GM19023 (cell line): Measurements from ENCODE around the gene PTPN11.
"Not testable (repeated sequence)": the region's sequence is repeated elsewhere in the genome, so short reads cannot be mapped to it uniquely, and the experiment has no call there.

Experiments
- ATAC-seq: cut with Tn5 transposase; IDR thresholded peaks from one replicate; pipeline ENCODE4 v1.9.1; 2021; ENCODE audit warnings: mild to moderate bottlenecking, moderate library complexity; ENCODE audit not compliant: unreplicated experiment

Gene PTPN11

DNA sequence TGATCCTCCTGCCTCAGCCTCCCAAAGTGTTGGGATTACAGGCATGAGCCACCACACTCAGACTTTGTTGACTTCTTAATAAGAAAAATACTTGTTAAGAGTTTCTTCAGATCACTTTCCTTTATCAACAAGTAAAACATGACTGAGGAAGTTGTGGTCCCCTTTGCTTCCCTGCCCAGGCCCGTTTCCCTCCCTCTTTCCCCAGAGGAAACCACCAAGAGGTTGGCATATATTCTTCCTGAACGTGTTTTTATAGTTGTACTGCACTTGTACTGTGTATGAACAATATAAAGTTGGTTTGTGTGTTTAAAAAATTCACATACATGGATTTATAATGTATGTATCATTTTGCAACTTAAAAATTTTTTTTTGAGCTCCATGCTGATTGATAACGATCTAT is 28.4 kb downstream of the PTPN11 start:
- ATAC-seq, result no peak

DNA sequence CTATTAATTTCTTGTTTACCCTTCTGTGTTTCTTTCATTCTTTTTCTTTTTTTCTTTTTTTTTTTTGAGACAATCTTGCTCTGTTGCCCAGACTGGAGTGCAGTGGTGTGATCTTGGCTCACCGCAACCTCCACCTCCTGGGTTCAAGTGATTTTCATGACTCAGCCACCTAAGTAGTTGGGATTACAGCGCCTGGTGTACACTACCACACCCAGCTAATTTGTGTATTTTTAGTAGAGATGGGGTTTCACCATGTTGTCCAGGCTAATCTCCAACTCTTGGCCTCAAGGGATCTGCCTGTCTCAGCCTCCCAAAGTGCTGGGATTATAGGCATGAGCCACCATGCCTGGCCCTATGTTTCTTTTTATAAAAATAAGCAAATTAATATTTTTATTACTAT is 29.4 kb downstream of the PTPN11 start:
- not testable (repeated sequence) for ATAC-seq

DNA sequence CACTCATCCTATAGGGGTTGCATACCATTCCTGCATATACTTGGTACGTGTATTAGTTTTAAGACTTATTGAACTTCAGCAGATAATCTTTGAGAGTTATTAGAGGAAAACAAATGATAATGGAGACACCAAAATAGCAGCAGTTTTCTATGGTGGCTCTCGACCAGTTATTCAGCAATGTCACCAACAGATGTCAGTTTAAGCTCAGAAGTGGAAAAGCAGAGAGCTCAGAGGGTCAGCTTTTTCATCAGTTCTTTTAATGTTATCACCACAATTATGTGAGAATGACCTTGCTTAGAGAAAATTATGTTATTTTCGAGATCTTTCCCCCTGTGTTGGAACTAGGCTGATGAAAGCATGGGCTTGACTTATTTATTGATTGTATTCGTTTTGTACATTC is 32.0 kb downstream of the PTPN11 start:
- ATAC-seq, result no peak

DNA sequence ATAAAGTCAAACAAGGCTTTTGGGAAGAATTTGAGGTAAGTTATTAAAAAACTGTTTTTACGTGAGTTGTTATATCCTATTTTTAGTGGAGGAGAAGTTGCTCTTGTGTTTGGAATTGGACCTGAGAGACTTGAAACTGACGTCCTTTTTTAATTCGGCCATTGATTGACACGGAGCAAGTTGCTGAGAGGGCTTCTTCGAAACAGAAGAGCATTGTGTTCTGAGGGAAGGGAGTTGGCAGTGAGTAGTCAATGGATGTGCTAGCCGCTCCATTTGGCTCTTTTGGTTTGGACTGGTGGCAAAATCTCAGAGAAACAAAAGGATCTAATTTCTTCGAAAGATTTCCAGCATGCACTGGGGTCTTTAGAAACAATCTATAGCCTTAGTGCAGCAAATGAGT is 37.3 kb downstream of the PTPN11 start:
- no peak for ATAC-seq

DNA sequence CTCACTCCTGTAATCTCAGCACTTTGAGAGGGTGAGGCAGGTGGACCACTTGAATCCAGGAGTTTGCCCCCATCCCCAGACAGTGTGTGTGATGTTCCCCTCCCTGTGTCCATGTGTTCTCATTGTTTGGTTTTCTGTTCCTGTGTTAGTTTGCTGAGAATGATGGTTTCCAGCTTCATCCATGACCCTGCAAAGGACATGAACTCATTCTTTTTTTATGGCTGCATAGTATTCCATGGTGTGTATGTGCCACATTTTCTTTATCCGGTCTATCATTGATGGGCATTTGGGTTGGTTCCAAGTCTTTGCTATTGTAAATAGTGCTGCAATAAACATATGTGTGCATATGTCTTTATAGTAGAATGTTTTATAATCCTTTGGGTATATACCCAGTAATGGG is 38.4 kb downstream of the PTPN11 start:
- not testable (repeated sequence) for ATAC-seq

DNA sequence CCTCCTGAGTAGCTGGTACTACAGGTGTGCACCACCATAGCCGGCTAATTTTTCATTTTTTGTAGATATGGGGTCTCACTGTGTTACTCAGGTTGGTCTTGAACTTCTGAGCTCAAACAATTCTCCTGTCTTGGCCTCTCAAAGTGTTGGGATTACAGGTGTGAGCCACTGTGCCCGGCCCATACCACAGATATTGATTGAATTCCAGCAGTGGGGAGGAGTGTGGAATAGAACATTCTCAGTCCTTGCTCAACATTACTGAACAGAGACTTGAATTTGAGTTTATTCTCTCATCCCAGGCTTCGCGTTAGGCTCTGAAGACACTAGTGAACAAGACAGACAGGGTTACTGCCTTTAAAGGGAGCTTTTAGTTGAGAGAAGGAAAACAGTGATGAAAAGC is 39.6 kb downstream of the PTPN11 start:
- ATAC-seq, result no peak

DNA sequence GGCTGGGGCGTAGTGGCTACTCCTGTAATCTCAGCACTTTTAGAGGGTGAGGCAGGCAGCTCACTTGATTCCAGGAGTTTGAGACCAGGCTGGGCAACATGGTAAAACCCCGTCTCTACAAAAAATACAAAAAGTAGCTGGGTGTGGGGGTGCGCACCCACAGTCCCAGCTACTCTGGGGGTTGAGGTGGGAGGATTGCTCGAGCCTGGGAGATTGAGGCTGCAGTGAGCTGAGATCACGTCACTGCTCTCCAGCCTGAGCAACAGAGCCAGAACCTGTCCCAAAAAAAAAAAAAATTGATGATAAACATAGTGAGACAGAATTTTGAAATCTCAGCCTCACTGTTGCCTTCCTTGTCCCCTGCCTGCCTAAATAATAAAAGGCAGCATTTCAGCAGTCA is 40.0 kb downstream of the PTPN11 start:
- no peak for ATAC-seq

DNA sequence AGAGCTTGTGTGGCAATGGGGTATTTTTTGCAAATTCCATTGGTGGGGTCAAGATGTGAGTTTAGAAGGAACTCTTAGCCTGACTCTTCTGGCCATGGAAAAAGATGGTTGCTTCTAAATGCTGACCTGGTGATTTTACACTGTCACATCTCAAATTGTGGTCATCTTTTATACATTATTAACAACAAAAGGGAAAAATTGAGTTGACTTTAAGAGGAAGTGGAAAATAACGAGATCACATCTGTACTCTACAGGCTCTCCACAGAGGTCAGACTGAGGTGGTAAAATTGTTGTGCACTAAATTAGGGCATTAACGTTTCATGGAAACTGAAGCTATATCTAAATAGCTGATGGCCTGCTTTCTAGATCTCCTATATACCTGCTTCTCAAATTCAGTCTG is 44.7 kb downstream of the PTPN11 start:
- no peak for ATAC-seq

DNA sequence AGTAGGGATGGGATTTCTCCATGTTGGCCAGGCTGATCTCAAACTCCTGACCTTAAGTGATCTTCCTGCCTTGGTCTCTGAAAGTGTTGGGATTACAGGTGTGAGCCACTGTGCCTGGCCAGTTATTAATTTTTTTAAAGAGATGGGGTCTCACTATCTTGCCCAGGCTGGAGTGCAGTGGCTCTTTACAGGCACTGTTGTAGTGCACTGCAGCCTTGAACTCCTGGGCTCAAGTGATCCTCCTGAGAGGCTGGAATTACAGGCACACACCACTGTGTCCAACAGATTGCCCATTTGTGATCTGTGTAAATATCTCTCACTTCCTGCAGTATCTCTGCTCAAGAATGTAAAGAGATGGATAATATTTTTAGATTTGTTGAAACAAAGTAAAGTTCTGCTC is 45.9 kb downstream of the PTPN11 start:
- no peak for ATAC-seq

DNA sequence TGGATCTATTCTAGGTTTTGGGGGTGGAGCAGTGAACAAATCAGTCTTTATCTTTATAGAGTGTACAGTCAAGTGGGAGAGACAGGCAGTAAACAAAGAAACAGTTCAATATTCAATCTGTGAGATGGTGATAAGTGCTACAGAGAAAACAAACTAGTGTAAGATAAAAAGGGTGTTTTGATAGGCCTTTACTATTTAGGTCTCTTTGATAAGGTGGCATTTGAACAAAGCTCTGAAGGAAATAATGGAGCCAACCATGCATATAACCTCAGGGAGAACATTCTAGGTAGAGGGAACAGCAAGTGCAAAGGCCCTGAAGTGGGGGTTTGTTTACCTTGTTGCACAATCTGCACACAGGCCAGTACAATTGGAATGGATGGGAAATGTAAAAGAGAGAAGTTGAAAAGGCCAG is 47.3 kb downstream of the PTPN11 start:
- no peak for ATAC-seq

DNA sequence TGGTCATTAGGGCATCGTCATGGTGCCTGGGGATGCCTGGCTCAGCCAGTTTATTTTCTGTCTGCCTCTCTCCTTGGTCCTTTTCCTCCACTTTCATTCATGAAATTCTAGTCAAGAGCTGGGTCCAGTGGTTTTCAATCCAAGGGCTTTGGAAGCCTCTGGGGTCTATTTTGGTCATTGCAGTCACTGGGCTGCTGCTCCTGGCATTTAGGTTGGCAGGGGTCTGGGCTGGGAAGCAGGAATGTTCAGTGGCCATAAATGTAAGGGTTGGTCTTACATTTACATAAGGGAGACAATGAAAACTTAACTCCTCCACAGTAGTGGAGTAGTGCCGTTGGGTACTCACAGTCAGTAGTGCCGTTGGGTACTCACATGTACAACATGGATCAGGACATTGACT is 48.1 kb downstream of the PTPN11 start:
- ATAC-seq, result no peak

DNA sequence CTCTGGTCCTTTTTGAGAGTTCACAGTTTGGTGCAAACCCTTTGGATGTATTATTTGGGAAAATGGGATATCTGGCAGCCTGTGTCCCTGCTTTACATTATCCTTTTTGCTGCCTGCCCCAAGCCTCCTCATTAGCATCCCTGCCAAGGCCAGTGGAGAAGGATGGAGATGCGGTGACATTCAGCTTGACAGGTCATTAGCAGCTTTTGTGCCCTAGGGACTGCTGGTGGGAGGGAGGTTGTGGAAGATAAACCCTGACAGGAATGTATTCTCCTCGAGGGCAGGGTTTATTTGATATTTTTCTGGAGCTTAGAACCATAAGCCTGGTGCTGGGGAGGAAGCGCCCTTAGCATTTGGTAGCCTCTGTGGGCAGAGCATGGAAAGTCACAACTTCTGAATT is 49.3 kb downstream of the PTPN11 start:
- no peak for ATAC-seq

DNA sequence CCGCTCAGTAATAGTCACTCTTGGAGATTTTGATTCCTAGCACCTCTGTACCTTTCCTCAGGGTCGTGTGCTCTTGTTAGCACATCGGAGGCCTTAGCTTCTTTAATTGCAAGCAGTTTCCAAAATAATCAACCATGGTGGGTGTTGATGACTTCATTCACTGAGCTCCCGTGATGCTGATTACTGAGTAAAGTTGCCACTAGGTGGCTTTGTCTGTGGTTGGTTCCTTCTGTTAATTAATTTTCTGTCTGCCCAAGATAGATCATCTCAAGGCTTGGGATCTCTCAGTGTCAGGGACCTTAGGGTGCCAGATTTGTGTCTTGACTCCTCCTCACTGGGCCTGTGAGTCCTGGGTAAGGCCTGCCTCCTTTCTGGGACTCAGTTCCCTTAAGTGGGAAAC is 54.3 kb downstream of the PTPN11 start:
- no peak for ATAC-seq

DNA sequence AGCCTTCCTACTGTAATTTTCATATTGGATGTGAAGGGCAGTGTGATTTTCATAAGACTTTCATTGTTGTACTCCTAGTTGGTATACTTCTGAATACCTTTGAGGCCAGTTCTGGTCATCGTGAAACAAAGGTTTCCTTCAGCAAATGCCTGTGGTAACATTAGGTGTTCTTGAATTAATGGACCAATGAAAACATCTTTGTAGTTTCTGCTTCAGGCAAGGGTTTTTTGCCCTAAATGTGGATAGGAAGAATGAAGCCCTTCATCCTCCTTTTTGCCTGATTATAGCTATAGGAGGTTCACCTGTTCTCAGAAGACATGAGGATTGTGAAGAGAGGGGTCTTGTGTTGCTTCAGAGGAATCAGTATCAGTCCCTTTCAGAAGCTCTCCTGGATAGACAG is 60.7 kb downstream of the PTPN11 start:
- ATAC-seq, result no peak

DNA sequence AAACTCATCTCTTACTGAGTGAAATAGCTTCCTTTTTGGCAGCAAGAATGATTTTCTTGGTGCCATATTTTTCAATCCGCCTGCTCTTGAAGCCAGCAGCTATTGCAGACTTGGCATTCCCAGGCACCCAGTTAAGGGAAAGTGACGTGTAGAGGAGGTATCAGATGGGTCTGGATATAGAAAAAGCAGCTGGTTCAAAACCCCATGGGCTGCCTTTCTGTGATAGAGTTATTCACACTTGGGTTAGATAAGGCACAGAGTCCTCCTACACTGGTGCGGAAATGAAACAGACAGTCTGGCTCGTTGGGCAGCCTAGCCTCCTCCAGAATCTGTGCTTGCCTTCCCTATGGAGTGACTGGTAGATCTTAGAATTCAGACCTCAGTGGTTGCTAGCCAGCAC is 62.2 kb downstream of the PTPN11 start:
- ATAC-seq, result no peak

DNA sequence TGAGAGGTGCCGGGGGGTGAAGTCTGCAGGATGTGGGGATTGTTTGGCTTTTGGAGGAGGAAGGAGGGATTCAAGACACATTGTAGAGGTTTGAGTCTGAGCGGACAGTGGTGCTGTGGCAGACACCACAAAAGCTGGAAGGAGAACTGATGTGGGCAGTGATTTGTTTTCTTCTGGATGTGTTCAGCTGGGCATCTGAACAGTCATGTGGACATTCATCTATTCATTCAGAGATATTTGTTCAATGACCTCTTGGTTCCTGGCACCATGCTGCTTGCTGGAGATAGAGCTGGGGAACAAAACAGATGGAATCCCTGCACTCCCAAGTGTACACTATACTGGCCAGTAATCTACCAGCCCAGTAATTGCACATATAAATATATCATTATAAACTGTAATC is 64.0 kb downstream of the PTPN11 start:
- ATAC-seq, result no peak

DNA sequence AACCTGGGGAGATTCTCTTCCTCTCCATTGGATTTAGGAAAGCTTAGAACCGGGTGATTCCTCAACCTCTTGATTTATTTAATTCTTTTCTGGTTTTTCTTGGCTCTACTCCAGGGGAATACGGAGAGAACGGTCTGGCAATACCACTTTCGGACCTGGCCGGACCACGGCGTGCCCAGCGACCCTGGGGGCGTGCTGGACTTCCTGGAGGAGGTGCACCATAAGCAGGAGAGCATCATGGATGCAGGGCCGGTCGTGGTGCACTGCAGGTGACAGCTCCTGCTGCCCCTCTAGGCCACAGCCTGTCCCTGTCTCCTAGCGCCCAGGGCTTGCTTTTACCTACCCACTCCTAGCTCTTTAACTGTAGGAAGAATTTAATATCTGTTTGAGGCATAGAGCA is 67.6 kb downstream of the PTPN11 start:
- ATAC-seq, result no peak

DNA sequence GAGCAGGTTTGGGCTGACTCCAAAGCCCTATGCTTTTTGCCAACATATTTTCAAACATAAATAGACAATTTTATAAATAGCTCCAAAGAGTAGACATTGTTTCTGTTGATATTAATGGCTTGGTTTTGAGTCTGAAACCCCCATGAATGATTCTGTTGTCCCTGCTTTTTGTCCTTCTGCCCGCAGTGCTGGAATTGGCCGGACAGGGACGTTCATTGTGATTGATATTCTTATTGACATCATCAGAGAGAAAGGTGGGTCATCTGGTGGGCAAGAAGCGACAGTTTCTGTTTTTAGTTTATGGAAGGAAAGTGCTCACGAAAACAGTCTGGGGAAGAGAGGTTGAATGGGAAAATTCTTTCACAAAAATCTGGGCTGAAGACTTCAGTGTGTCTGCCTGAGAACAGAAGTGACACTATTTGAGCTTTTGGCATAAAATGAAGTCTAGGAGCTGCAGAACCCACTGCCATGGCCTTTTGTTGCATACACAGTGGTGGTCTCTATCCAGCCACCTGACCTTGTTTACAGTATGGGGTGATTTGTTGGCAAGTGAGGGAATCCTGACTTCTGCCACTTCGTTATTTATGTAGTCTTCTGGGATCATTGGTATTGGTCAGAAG is 69.6 kb downstream of the PTPN11 start:
- no peak for ATAC-seq

DNA sequence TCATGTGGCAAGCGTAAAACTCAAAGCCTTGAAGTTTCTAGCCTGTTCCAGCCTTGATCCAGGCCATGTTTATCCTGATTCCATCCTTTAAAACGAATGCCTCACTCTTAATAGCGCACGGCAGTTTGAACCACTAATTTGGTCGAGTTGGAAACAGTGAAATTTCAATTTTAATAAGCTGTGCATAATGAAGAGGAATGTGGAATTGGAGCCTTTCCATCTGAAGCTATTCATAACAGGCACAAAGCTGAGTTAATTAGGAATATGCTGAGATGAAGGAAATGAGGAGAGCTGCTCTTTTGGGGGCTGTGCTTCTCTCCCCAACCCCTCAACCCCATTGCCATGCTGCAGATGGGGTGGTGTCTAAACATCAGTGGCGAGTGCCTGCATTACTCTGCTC is 70.7 kb downstream of the PTPN11 start:
- ATAC-seq, result no peak

DNA sequence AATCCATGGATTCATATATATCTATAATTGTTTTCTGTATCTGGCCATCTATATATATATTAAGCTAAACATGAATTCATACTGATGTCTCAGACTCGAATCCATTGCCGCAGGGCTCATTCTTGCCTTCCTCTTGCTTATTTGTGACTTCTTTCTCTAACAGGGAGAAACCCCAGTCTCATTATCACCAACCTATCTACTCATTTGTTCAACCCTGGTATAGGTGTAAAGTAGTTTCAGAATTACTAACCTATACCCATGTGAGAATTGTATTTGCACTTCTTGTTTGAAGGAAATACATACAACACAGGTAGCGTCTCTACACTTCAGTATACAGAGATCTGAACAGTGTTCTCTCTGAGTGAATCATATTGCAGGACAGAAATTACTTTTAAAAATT is 77.7 kb downstream of the PTPN11 start:
- ATAC-seq, result no peak

DNA sequence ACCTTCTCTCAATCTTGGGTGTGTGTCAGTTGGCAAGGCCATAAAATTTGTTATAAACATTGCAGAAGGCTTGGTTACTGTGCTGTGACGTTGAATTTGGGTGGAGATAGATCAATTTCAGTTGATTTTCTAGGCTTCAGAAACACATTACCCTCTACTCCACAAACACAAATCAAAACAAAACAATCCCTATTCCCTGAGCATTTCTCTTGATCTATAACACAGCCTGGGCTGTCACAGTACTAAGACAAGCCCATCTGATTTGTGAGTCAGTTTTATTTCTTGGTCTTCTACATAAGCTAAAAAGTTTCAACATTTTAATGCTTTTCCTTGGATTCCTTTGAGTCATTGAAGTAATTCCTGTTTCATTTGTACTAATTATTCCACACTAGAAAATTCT is 79.8 kb downstream of the PTPN11 start:
- no peak for ATAC-seq

DNA sequence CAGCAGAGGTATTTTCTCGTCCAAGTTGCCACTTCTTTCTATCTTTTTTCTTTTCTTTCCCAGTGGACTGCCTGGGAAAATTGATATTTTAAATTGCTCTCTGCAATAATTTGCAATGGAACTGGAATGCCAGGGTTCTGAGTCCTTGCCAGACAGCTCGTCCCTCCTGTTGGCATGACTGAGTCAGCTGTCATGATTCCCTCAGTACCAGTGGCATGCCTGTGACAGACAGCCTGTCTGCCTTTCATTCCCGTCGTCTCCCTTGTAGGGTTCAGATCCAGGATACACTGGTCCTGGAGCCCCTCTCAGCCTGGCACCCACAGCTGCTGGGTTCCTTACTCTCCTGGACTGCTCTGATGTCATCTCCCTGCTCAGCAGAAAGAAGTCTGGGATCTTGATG is 84.8 kb downstream of the PTPN11 start:
- no peak for ATAC-seq

DNA sequence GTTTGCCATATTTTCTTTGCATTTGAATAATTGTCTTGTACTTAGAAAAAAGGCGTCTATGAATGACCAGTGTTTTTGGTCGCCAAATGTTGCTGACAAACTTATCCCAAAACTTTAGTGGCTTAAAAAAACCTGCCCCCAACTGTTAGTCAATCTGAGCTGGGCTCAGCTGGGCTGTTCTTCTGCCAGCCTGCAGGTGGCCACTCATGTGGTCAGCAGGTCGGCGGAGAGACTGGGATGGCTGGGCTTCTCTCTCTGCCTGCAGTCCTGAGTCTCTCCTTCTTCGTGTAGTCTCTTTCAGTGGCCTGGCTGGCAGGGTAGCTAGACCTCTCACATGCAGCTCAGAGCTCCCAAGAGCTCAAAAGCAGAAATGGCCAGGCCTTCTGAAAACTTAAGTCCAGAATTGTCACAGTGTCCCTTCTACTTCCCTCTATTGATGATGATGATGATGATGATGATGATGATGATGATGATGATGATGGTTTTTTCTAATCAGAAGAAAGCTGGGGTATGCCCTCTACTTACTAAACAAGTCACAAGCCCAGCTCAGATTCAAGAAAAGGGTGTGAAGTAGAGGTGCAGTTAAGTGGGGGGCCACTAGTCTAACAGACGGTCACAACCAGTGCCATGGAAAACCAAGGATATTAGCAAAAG is 87.9 kb downstream of the PTPN11 start:
- ATAC-seq, result no peak
